Measurements from ENCODE around the gene VWF.

The VWF gene

DNA sequence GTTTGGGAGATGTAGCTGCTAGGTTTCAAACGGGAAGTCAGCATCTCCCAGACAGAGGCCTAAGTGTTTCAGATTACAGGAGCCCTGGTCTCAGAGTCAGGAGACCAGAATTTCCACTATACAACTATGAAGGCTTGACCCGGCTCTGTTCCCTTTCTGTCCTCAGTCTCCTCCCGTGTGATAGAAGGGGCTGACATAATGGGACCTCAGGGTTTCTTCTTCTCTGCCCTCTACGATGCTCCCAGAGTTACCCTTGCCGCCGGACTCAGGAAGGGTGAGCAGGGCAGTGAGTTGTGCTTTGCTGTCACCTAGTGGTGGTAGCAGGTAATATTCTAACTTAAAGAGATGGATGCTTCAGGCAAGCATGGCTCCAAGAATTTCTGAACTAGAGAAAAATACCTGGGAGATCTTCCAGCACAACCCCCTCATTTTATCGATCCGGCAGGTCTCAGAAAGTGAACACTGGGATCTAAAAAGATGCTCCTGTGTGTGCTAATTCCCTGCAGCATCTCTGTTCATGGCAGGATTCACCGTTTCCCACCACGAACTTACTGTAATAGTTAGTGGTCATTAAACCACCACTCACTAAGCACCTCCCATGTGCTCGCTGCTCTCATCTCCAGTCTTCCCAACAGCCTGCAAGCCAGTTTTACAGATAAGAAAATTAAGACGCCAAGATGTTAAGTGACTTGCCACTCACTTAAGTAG, 84.4 kb downstream of the VWF start:
- H3K4me1 ChIP-seq (ENCODE audit: insufficient read depth, low read length): 0 out of 2 replicates have a peak, but pooled peaks cover 5% of the 10 kb centered on the region
- H3K36me3 ChIP-seq (ENCODE audit: insufficient read depth, low read length): no peaks in the 10 kb centered on the region
- H3K9me3 ChIP-seq (ENCODE audit: insufficient read depth, low read depth, low read length): no peaks in the 10 kb centered on the region
- no peaks in the 10 kb centered on the region for H3K27me3 ChIP-seq (ENCODE audit: insufficient read depth, low read length)
- WGBS: 49% methylated on average over 12 of the region's 12 CpGs
- H3K9ac ChIP-seq (ENCODE audit: low read depth, low read length): no peak overlapping the region
- H3K4me3 ChIP-seq (ENCODE audit: low read length): no peak overlapping the region
- H3K27ac ChIP-seq (ENCODE audit: low read depth, low read length): no peak overlapping the region

DNA sequence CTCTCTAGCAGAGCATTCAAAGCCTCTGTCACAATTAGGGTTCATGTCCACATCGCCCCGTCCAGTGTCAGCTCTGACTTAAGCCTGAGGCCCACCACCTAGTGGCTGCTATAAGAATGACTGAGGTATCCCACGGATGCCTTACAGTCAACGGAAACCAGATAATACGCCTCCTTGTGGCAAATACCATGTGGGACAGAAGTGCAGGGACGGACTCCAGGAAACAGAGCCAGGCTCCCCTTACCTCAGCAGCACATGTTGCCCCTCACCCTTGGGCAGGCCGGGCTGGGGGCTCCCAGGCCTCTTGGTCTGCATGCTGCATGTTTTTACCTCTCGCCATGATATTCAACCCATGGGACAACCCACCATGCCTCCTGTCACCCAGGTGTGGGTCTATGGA, 86.3 kb downstream of the VWF start:
- Histone ChIP-seq H3K27ac (ENCODE audit: low read depth, low read length) (no peak overlapping the region), H3K36me3 (ENCODE audit: insufficient read depth, low read length) (no peaks in the 10 kb centered on the region), H3K9ac (ENCODE audit: low read depth, low read length) (no peak overlapping the region), H3K27me3 (ENCODE audit: insufficient read depth, low read length) (no peaks in the 10 kb centered on the region), H3K4me3 (ENCODE audit: low read length) (no peak overlapping the region), H3K9me3 (ENCODE audit: insufficient read depth, low read depth, low read length) (no peaks in the 10 kb centered on the region), H3K4me1 (ENCODE audit: insufficient read depth, low read length) (0 out of 2 replicates have a peak, but pooled peaks cover 5% of the 10 kb centered on the region)
- 34% methylated on average over 8 of the region's 8 CpGs for WGBS

- Histone ChIP-seq H3K27ac (ENCODE audit: low read depth, low read length) (no peak overlapping the region), H3K9ac (ENCODE audit: low read depth, low read length) (no peak overlapping the region), H3K9me3 (ENCODE audit: insufficient read depth, low read depth, low read length) (no peaks in the 10 kb centered on the region), H3K4me3 (ENCODE audit: low read length) (no peak overlapping the region), H3K4me1 (ENCODE audit: insufficient read depth, low read length) (0 out of 2 replicates have a peak, but pooled peaks cover 5% of the 10 kb centered on the region), H3K27me3 (ENCODE audit: insufficient read depth, low read length) (no peaks in the 10 kb centered on the region), H3K36me3 (ENCODE audit: insufficient read depth, low read length) (no peaks in the 10 kb centered on the region)
- WGBS: 92% methylated on average over 9 of the region's 9 CpGs
Measured at GRCh38 chr12:6037459-6037858, 87.0 kb downstream of the VWF start.

DNA sequence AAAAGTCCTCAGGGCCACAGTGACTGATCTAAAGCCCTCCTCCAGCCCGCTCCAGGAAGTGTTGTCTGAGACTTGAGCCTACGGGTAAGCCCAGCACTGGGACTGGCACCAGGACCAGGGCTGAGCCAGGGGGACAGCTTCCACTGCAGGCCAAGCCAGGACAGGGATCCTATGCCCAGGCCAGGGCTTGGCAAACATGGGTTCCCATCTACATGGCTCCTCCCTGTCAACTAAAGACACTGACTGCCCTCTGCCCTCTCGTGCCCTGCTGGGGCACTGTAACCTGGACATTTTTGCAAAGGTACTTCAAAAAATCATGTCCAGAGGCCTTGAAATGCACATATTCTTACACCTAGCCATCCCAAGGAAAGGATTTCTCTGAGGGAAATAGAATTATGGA, 88.0 kb downstream of the VWF start:
- Histone ChIP-seq H3K36me3 (ENCODE audit: insufficient read depth, low read length) (no peaks in the 10 kb centered on the region), H3K27me3 (ENCODE audit: insufficient read depth, low read length) (no peaks in the 10 kb centered on the region), H3K9ac (ENCODE audit: low read depth, low read length) (no peak overlapping the region), H3K27ac (ENCODE audit: low read depth, low read length) (no peak overlapping the region), H3K9me3 (ENCODE audit: insufficient read depth, low read depth, low read length) (no peaks in the 10 kb centered on the region), H3K4me3 (ENCODE audit: low read length) (no peak overlapping the region), H3K4me1 (ENCODE audit: insufficient read depth, low read length) (0 out of 2 replicates have a peak, but pooled peaks cover 5% of the 10 kb centered on the region)
- 88% methylated on average over 3 of the region's 3 CpGs for whole genome bisulfite sequencing

DNA sequence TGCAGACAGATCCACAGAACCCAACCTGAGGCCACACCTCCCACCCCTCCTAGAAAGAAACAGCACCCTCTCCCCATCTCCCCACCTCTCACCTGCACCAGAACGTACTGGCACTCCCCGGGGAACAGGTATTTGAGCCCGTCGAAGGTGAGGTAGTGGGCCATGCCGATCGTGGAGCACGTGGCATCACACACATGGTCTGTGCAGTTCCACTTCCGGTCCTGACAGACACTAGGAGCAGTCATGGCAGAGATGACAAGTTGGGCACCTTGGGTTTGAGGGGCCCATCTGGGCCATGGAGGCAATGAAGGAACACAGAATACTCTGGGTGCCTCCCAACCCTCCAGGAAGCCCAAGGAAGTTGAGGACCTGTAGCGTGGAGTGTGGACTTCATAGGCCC, 89.9 kb downstream of the VWF start:
- no peaks in the 10 kb centered on the region for H3K36me3 ChIP-seq (ENCODE audit: insufficient read depth, low read length)
- no peak overlapping the region for H3K9ac ChIP-seq (ENCODE audit: low read depth, low read length)
- H3K4me3 ChIP-seq (ENCODE audit: low read length): no peak overlapping the region
- H3K27me3 ChIP-seq (ENCODE audit: insufficient read depth, low read length): no peaks in the 10 kb centered on the region
- no peaks in the 10 kb centered on the region for H3K9me3 ChIP-seq (ENCODE audit: insufficient read depth, low read depth, low read length)
- H3K27ac ChIP-seq (ENCODE audit: low read depth, low read length): no peak overlapping the region
- 0 out of 2 replicates have a peak, but pooled peaks cover 2% of the 10 kb centered on the region for H3K4me1 ChIP-seq (ENCODE audit: insufficient read depth, low read length)
- WGBS: 88% methylated on average over 9 of the region's 9 CpGs

GRCh38 chr12:6033546-6033945, 90.9 kb downstream of the VWF start:
- H3K27ac ChIP-seq (ENCODE audit: low read depth, low read length): no peak overlapping the region
- no peaks in the 10 kb centered on the region for H3K4me1 ChIP-seq (ENCODE audit: insufficient read depth, low read length)
- WGBS: 87% methylated on average over 8 of the region's 8 CpGs
- H3K9ac ChIP-seq (ENCODE audit: low read depth, low read length): no peak overlapping the region
- H3K36me3 ChIP-seq (ENCODE audit: insufficient read depth, low read length): no peaks in the 10 kb centered on the region
- H3K4me3 ChIP-seq (ENCODE audit: low read length): no peak overlapping the region
- no peaks in the 10 kb centered on the region for H3K27me3 ChIP-seq (ENCODE audit: insufficient read depth, low read length)
- H3K9me3 ChIP-seq (ENCODE audit: insufficient read depth, low read depth, low read length): no peaks in the 10 kb centered on the region

DNA sequence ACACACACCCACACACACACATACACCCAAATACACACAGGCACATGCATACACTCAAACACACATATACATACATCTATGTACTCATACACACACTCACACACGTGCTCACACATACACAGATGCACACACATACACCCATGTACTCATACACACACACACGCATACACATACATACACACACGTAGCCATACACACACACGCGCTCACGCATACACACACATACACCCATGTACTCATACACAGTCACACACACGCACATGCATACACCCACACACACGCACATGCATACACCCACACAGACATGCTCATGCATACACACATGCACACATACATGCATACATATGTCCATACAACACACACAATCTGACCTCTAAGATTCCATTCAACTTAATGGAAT, 91.7 kb downstream of the VWF start:
- H3K27ac ChIP-seq (ENCODE audit: low read depth, low read length): no peak overlapping the region
- H3K4me3 ChIP-seq (ENCODE audit: low read length): no peak overlapping the region
- H3K27me3 ChIP-seq (ENCODE audit: insufficient read depth, low read length): no peaks in the 10 kb centered on the region
- no peaks in the 10 kb centered on the region for H3K36me3 ChIP-seq (ENCODE audit: insufficient read depth, low read length)
- no peaks in the 10 kb centered on the region for H3K4me1 ChIP-seq (ENCODE audit: insufficient read depth, low read length)
- WGBS: 80% methylated on average over 8 of the region's 8 CpGs
- no peak overlapping the region for H3K9ac ChIP-seq (ENCODE audit: low read depth, low read length)
- H3K9me3 ChIP-seq (ENCODE audit: insufficient read depth, low read depth, low read length): 0 out of 2 replicates have a peak, but pooled peaks cover 2% of the 10 kb centered on the region

DNA sequence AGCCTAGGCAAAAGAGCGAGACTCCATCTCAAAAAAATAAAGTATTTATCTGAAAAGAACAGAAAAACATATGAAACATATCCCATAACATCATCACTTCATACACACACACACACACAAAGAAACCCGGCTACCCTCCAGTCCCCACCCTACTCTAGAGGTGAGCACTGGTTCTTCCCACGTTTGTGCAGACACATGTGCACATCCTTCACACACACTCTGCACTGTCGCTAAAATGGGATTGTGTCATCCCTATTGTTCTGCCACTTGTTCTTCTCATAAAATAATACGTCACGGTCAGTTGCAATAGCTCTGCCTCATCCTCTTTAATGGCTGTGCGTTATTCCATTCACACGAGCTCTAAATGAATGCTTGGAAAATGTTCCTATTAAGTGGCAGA, 93.5 kb downstream of the VWF start:
- H3K4me1 ChIP-seq (ENCODE audit: insufficient read depth, low read length): no peaks in the 10 kb centered on the region
- no peak overlapping the region for H3K27ac ChIP-seq (ENCODE audit: low read depth, low read length)
- no peaks in the 10 kb centered on the region for H3K36me3 ChIP-seq (ENCODE audit: insufficient read depth, low read length)
- 0 out of 2 replicates have a peak, but pooled peaks cover 4% of the 10 kb centered on the region for H3K9me3 ChIP-seq (ENCODE audit: insufficient read depth, low read depth, low read length)
- H3K9ac ChIP-seq (ENCODE audit: low read depth, low read length): no peak overlapping the region
- no peak overlapping the region for H3K4me3 ChIP-seq (ENCODE audit: low read length)
- H3K27me3 ChIP-seq (ENCODE audit: insufficient read depth, low read length): no peaks in the 10 kb centered on the region
- WGBS: 89% methylated on average over 8 of the region's 8 CpGs

DNA sequence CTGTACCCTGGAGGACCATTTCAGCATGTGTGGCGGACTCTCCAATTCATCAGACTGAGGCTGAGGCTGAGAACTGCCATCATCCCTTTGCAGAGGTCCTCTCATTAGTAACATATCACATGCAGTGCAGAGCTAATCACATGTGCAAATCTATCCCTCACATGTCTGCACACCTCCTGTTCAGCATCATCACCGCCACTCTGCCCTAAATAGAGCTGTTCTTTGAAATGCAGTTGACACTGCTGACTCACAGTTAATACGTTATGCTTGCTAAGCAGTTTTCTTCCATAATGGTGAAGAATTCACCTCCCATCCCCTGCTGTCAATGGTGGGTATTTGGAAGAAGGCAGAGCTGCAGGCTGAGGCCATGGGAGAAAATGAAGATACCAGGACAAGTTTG, 94.4 kb downstream of the VWF start:
- no peak overlapping the region for H3K9ac ChIP-seq (ENCODE audit: low read depth, low read length)
- H3K36me3 ChIP-seq (ENCODE audit: insufficient read depth, low read length): no peaks in the 10 kb centered on the region
- 78% methylated on average over 3 of the region's 3 CpGs for WGBS
- H3K27me3 ChIP-seq (ENCODE audit: insufficient read depth, low read length): no peaks in the 10 kb centered on the region
- H3K4me3 ChIP-seq (ENCODE audit: low read length): no peak overlapping the region
- no peaks in the 10 kb centered on the region for H3K4me1 ChIP-seq (ENCODE audit: insufficient read depth, low read length)
- 0 out of 2 replicates have a peak, but pooled peaks cover 4% of the 10 kb centered on the region for H3K9me3 ChIP-seq (ENCODE audit: insufficient read depth, low read depth, low read length)
- no peak overlapping the region for H3K27ac ChIP-seq (ENCODE audit: low read depth, low read length)

DNA sequence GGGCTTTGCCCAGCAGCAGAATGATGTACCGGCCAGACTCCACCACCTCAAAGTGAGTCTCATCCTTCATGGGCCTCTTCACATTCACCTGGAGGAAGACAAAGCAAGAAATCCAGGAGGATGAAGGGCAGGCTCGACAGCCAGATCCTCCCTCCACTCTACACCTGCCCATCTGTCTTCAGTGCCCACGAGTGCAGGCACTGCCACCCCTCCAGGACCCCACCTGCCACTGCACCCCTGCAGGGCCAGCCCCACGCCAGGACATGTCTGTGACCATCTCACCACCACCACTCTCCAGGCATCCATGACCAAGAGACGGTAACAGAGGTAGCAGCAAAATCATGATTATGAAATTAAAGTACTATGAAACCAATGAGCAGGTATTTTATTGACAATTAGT, 95.1 kb downstream of the VWF start:
- no peaks in the 10 kb centered on the region for H3K36me3 ChIP-seq (ENCODE audit: insufficient read depth, low read length)
- no peaks in the 10 kb centered on the region for H3K4me1 ChIP-seq (ENCODE audit: insufficient read depth, low read length)
- H3K27me3 ChIP-seq (ENCODE audit: insufficient read depth, low read length): no peaks in the 10 kb centered on the region
- WGBS: 85% methylated on average over 4 of the region's 5 CpGs
- no peak overlapping the region for H3K4me3 ChIP-seq (ENCODE audit: low read length)
- no peak overlapping the region for H3K9ac ChIP-seq (ENCODE audit: low read depth, low read length)
- 0 out of 2 replicates have a peak, but pooled peaks cover 4% of the 10 kb centered on the region for H3K9me3 ChIP-seq (ENCODE audit: insufficient read depth, low read depth, low read length)
- no peak overlapping the region for H3K27ac ChIP-seq (ENCODE audit: low read depth, low read length)

DNA sequence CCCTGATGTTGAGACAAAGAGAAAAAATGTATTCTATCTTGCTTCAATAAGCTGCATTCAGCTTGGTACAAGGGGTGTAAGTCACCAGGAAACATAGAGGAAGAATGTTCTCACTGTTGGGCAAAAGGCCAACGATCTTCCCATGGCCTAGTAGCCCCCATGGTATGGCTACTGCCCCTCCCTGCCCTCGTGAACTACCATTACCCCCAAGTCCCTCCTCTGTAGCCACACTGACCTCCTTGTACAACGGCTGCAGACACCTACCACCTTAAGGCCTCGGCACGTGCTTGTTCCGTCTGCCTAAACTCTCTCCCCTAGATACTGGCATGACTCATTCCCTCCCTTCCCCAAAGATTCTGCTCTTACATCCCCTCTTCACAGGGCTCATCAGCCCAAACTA, 97.5 kb downstream of the VWF start:
- Histone ChIP-seq H3K27me3 (ENCODE audit: insufficient read depth, low read length) (no peaks in the 10 kb centered on the region), H3K36me3 (ENCODE audit: insufficient read depth, low read length) (no peaks in the 10 kb centered on the region), H3K4me3 (ENCODE audit: low read length) (no peak overlapping the region), H3K4me1 (ENCODE audit: insufficient read depth, low read length) (no peaks in the 10 kb centered on the region), H3K9me3 (ENCODE audit: insufficient read depth, low read depth, low read length) (0 out of 2 replicates have a peak, but pooled peaks cover 4% of the 10 kb centered on the region), H3K9ac (ENCODE audit: low read depth, low read length) (no peak overlapping the region), H3K27ac (ENCODE audit: low read depth, low read length) (no peak overlapping the region)
- WGBS: 94% methylated on average over 6 of the region's 6 CpGs

All from HUES64 (cell line).